Karpas-422 (cell line): Measurements from ENCODE around the gene MRPS18A. TPM values are rescaled to one million over a fixed set of nuclear protein-coding genes. Genes with fewer than 3 reads are reported as not detected.
"Not testable (repeated sequence)": the region's sequence is repeated elsewhere in the genome, so short reads cannot be mapped to it uniquely, and the experiment has no call there.

Experiments
- DNase-seq: peaks from one replicate; pipeline ENCODE4 v3.0.0-alpha.2; 2015
- H2AFZ ChIP-seq: fragments of 200-600 bp; sonication (generic); 2 replicates; pipeline ENCODE4 v1.6.1; 2014; ENCODE audit warnings: antibody characterized with exemption, low read length, mixed read lengths
- H3K27ac ChIP-seq: fragments of 200-600 bp; sonication (generic); 2 replicates; pipeline ENCODE4 v1.5.1; 2014; ENCODE audit warnings: mild to moderate bottlenecking, low read length, moderate library complexity
- H3K27me3 ChIP-seq: fragments of 200-600 bp; sonication (generic); 2 replicates; pipeline ENCODE4 v1.6.1; 2014; ENCODE audit warnings: low read length, mixed read lengths
- H3K36me3 ChIP-seq: fragments of 200-600 bp; sonication (generic); 2 replicates; pipeline ENCODE4 v1.6.1; 2014; ENCODE audit warnings: low read length, mixed read lengths; ENCODE audit not compliant: insufficient read depth
- H3K4me1 ChIP-seq: fragments of 200-600 bp; sonication (generic); 2 replicates; pipeline ENCODE4 v1.6.1; 2014; ENCODE audit warnings: mild to moderate bottlenecking, low read length, mixed read lengths
- H3K4me2 ChIP-seq: fragments of 200-600 bp; sonication (generic); 2 replicates; pipeline ENCODE4 v1.6.1; 2014; ENCODE audit warnings: low read length, low read depth, mild to moderate bottlenecking; ENCODE audit not compliant: poor library complexity, severe bottlenecking
- H3K4me3 ChIP-seq: fragments of 200-600 bp; sonication (generic); 2 replicates; pipeline ENCODE4 v1.5.1; 2014; ENCODE audit warnings: mild to moderate bottlenecking, antibody characterized with exemption, low read length, mixed read lengths
- H3K79me2 ChIP-seq: fragments of 200-600 bp; sonication (generic); 2 replicates; pipeline ENCODE4 v1.6.1; 2014; ENCODE audit warnings: mild to moderate bottlenecking, low read length, mixed read lengths
- H3K9ac ChIP-seq: fragments of 200-600 bp; sonication (generic); 2 replicates; pipeline ENCODE4 v1.6.0; 2014; ENCODE audit warnings: low read length
- H3K9me2 ChIP-seq: fragments of 200-600 bp; sonication (generic), shearing (Covaris generic); replicated peaks from 2 replicates; pipeline ENCODE4 v1.6.0; 2014; ENCODE audit warnings: mild to moderate bottlenecking, low read length, moderate library complexity; ENCODE audit not compliant: insufficient read depth
- H3K9me3 ChIP-seq: fragments of 300-700, 200-600 bp; sonication (generic); 2 replicates; pipeline ENCODE4 v1.6.1; 2014; ENCODE audit warnings: low read length, mixed read lengths
- H4K20me1 ChIP-seq: fragments of 200-600 bp; sonication (generic); 2 replicates; pipeline ENCODE4 v1.6.1; 2014; ENCODE audit warnings: mild to moderate bottlenecking, antibody characterized with exemption, low read length, low read depth; ENCODE audit not compliant: insufficient read depth
- total RNA-seq: library from RNA; depleted of rRNA; stranded (reverse); fragments of >200 nt; shearing (Covaris generic); gene quantifications from 2 replicates; pipeline ENCODE4 v1.2.3, GENCODE V29; 2014; ENCODE audit warnings: low replicate concordance

Gene MRPS18A
- total RNA-seq, 1 experiment from 2014 or later, result 53.2 TPM

DNA sequence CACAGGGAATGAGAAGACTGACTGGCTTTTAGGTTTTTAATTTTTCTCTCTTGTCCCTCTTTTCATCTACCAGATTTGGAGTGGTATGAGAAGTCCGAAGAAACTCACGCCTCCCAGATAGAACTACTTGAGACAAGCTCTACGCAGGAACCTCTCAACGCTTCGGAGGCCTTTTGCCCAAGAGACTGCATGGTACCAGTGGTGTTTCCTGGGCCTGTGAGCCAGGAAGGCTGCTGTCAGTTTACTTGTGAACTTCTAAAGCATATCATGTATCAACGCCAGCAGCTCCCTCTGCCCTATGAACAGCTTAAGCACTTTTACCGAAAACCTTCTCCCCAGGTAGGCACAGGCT, 51.3 kb downstream of the MRPS18A start:
- H3K79me2 ChIP-seq, result peaks cover 48% of the 10 kb centered on the region
- peaks cover 29% of the 10 kb centered on the region for H3K4me1 ChIP-seq
- peak overlapping the region; percentile 80 for H3K4me2 ChIP-seq
- H4K20me1 ChIP-seq, result no peaks in the 10 kb centered on the region; the same call in 1 of the 2 replicates
- no peaks in the 10 kb centered on the region for H3K9me2 ChIP-seq
- peak overlapping the region; percentile 93 for H3K9ac ChIP-seq
- no peaks in the 10 kb centered on the region for H3K27me3 ChIP-seq
- peak overlapping the region; percentile 70 for H3K27ac ChIP-seq
- H3K9me3 ChIP-seq, result no peaks in the 10 kb centered on the region
- peak; percentile 65 for DNase-seq
- H3K36me3 ChIP-seq, result peaks cover 15% of the 10 kb centered on the region; the same call in 1 of the 2 replicates
- H2AFZ ChIP-seq, result 0 out of 2 replicates have a peak overlapping the region, but pooled peaks have one; percentile 51
- peak overlapping the region; percentile 87 for H3K4me3 ChIP-seq

DNA sequence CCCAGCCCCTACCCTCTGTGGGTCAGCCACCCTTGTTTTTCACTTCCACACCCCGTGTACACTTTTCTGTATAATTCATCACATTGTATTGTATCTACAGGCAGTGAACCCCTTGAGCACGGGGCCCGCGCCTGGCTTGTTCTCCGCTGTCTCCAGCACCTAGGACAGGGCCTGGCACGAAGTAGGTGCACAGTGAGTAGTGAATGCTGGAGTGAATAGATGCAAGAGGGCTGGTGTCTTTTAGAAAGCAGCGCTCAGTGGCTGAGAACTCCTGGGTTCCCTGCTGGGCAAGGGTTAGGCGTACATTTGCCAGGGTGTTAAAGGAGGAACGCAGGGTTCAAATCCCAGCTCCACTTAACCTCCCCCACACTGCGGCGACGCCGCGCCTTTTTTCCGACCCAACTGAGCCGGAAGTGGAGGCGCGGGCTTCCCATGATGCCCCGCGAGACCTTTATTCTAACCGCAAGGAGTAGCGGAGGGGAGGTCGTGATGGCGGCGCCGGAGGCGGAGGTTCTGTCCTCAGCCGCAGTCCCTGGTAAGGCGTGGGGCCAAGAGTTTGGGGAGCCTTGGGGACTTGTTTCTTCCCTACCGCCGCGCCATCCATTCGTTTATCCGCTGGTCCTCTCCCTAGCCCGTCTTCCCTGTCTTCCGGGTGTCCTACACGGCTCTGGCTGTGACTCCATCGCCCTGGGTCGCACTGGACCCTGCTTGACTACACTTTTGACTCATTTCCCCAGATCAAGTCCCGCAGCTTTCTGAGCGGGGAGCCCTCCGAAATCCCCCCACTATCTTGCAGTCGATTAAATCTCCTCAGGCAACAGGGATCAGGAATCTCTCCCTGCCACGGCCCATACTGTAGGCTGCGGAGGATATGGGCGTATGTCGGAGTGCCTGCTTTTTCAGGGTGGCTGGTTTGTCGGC, 51.9 kb downstream of the MRPS18A start, which contains the start of gene MAD2L1BP:
TSS of gene MAD2L1BP (plus strand) at position 454 of the 921 bp plus-strand sequence. CDS start at position 490, 36 bp downstream.
- DNase-seq, result peak; percentile 95
- Histone ChIP-seq H2AFZ (peak within 1 kb of the TSS; percentile 51), H3K9me2 (no peaks in the 10 kb centered on the region), H3K79me2 (peaks cover 47% of the 10 kb centered on the region), H4K20me1 (no peaks in the 10 kb centered on the region; the same call in 1 of the 2 replicates), H3K27ac (peak within 1 kb of the TSS; percentile 70), H3K4me3 (peak within 1 kb of the TSS; percentile 87), H3K4me2 (peak within 1 kb of the TSS; percentile 80), H3K4me1 (peaks cover 33% of the 10 kb centered on the region), H3K9ac (peak within 1 kb of the TSS; percentile 93), H3K36me3 (peaks cover 14% of the 10 kb centered on the region; the same call in 1 of the 2 replicates), H3K9me3 (no peaks in the 10 kb centered on the region), H3K27me3 (no peaks in the 10 kb centered on the region)

DNA sequence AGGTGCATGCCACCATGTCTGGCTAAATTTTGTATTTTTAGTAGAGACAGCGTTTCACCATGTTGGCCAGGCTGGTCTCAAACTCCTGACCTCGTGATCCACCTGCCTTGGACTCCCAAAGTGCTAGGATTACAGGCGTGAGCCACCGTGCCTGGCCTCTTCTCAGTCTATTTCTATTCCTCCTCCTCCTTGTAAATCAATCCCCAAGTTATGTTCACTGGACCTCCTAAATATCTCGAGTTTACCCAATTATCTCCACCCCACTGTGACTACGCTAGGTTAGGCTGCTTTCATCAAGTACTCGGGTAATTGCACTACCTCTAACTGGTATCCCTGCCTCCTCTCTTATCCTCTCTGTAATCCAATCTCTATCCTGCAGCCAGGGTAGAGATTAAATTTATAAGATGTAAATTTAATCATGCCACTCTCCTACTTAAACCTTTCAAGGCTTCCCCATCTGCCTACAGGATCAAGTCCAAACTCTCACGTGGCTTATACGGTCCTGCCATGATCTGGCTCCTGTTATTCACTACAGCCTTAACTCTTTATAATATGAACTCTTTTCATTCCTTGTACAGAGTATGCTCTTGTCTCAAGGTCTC, 52.8 kb downstream of the MRPS18A start:
- Histone ChIP-seq H4K20me1 (no peaks in the 10 kb centered on the region; the same call in 1 of the 2 replicates), H3K9me3 (no peaks in the 10 kb centered on the region), H3K4me1 (peaks cover 41% of the 10 kb centered on the region), H3K9me2 (no peaks in the 10 kb centered on the region), H3K27me3 (no peaks in the 10 kb centered on the region), H3K27ac (peak overlapping the region; percentile 54), H3K36me3 (peaks cover 6% of the 10 kb centered on the region; the same call in 1 of the 2 replicates), H2AFZ (peak overlapping the region; percentile 51), H3K79me2 (peaks cover 38% of the 10 kb centered on the region), H3K4me3 (peak overlapping the region; percentile 87; the same call in 1 of the 2 replicates), H3K4me2 (peak overlapping the region; percentile 80), H3K9ac (peak overlapping the region; percentile 93)
- no peak for DNase-seq

DNA sequence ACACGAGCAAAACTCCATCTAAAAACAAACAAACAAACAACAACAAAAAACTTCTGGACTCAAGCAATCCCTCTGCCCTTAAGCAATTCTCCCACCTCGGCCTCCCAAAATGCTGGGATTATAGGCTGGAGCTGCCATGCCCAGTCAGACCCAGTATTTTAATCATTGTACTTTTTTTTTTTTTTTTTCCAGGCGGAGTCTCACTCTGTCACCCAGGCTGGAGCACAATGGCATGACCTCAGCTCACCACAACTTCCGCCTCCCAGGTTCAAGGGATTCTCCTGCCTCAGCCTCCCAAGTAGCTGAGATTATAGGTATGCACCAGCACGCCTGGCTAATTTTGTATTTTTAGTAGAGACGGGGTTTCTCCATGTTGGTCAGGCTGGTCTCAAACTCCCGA, 54.6 kb downstream of the MRPS18A start:
- H3K27ac ChIP-seq, H3K36me3 ChIP-seq, H3K9ac ChIP-seq, DNase-seq, H3K27me3 ChIP-seq, H3K4me3 ChIP-seq, H2AFZ ChIP-seq, H4K20me1 ChIP-seq, H3K9me2 ChIP-seq, H3K4me2 ChIP-seq, H3K9me3 ChIP-seq: not testable (repeated sequence)
- Histone ChIP-seq H3K4me1 (peaks cover 44% of the 10 kb centered on the region), H3K79me2 (peaks cover 30% of the 10 kb centered on the region)

DNA sequence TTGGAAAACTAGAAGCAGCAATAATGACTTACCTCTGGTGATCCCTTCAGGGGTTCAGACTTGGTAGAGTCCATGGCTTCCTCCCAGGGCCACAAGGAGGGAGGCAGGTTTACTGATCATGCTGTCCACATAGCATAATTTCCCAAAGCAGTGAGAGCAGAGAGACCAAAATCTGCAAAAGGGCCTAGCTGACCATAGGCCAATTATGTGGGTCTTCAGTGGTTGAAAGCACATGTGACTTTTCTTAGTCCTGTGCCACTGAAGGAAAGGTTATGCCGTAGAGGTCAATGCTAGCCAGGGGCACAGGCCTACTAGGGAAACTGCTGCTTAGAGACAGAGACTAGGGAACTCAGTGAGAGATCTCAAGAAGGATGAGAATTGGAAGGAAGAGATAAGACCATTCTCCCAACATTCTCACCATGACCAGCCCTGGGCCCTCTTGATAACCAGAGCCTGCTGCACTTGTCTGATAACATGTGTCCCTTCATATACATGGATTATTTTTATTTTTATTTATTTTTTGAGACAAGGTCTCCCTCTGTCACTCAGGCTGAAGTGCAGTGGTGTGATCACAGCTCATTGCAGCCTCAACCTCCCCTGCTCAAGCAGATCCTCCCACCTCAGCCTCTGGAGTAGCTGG, 56.5 kb downstream of the MRPS18A start:
- Histone ChIP-seq H3K36me3 (peaks cover 3% of the 10 kb centered on the region; the same call in 1 of the 2 replicates), H3K4me2 (no peak overlapping the region), H3K27me3 (no peaks in the 10 kb centered on the region), H4K20me1 (peaks cover 3% of the 10 kb centered on the region; the same call in 1 of the 2 replicates), H3K9ac (no peak overlapping the region), H2AFZ (peak overlapping the region; percentile 12; the same call in 1 of the 2 replicates), H3K4me1 (peaks cover 41% of the 10 kb centered on the region), H3K9me3 (no peaks in the 10 kb centered on the region), H3K79me2 (peaks cover 28% of the 10 kb centered on the region), H3K27ac (peak overlapping the region; percentile 91), H3K4me3 (no peak overlapping the region), H3K9me2 (no peaks in the 10 kb centered on the region)
- no peak for DNase-seq

DNA sequence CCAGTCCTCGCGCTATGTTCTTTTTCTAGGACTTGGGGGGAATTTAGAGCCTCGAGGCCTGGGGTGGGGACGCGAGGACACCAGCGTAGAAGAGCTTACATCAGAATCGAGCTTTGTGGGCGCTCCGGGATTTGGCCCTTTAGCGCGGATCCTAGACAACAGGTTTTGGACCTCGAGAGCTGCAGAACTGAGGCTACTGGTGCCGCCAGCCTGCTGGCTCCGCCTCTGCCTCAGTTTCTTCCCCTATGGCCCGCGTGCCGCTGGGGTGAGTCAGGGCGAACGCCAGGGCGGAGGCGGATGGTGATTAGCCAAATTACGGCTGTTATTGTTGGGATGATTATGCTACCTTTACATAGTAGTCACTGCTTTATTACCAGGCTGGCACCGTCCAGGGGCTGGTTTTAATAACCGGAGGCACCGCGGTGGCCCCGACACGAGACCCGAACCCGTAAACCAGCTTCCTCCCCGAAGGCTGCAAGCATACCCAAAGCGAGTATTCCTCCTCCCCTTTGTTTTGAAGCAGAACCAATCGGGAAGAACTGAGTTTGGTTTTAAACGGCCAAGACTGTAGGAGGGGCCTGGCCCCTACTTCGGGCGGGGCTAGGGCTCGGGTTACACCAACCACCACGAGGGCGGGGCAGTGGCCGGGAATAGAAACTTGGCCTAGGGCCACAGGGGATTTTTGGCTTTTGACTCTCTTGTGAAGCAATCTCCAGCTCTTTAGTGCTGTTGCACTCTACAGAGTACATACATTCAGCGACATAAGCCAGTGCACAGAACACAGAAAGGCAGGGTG, 57.9 kb downstream of the MRPS18A start:
- Histone ChIP-seq H3K9me3 (no peaks in the 10 kb centered on the region), H3K27ac (peak overlapping the region; percentile 91), H3K27me3 (no peaks in the 10 kb centered on the region), H3K36me3 (peaks cover 15% of the 10 kb centered on the region; the same call in 1 of the 2 replicates), H3K79me2 (peaks cover 30% of the 10 kb centered on the region), H3K9me2 (no peaks in the 10 kb centered on the region), H3K4me1 (peaks cover 32% of the 10 kb centered on the region), H4K20me1 (peaks cover 3% of the 10 kb centered on the region; the same call in 1 of the 2 replicates), H2AFZ (peak overlapping the region; percentile 80; the same call in 1 of the 2 replicates), H3K4me2 (peak overlapping the region; percentile 95), H3K4me3 (peak overlapping the region; percentile 72), H3K9ac (peak overlapping the region; percentile 84)
- peak; percentile 98 for DNase-seq

DNA sequence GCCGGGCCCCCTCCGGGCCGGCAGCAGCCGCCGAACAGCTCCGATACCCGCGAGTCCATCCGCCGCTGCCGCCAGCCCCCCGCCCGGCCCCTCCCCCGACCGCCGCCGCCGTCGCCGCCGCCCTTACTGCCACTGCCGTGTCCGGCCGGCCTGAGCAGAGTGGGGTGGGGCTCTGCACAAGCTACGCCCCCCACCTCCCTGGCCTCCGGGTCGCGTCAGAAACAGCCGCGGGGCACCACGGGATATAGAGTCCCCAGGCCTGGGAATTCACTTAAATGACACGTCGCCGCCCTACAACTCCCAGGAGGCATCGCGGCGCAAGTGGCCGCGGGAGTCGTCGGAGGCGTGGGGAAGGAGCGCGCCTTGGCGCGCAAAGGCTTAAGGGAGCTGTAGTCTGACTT, 58.5 kb downstream of the MRPS18A start, which contains the start of gene GTPBP2:
TSS of gene GTPBP2 (minus strand) at position 161 of the 401 bp plus-strand sequence. CDS start at position 59, 102 bp downstream.
- Histone ChIP-seq H3K36me3 (peaks cover 17% of the 10 kb centered on the region; the same call in 1 of the 2 replicates), H2AFZ (peak within 1 kb of the TSS; percentile 80; the same call in 1 of the 2 replicates), H3K4me3 (peak within 1 kb of the TSS; percentile 100), H3K9ac (peak within 1 kb of the TSS; percentile 95), H3K27ac (peak within 1 kb of the TSS; percentile 91), H3K27me3 (no peaks in the 10 kb centered on the region), H3K4me2 (peak within 1 kb of the TSS; percentile 95), H3K4me1 (peaks cover 32% of the 10 kb centered on the region), H3K9me2 (no peaks in the 10 kb centered on the region), H4K20me1 (peaks cover 3% of the 10 kb centered on the region; the same call in 1 of the 2 replicates), H3K79me2 (peaks cover 30% of the 10 kb centered on the region), H3K9me3 (no peaks in the 10 kb centered on the region)
- peak; percentile 99 for DNase-seq
